ENCODE results near the gene RPL22. TPM values are rescaled to one million over a fixed set of nuclear protein-coding genes. Genes with fewer than 3 reads are reported as not detected.
A peak's percentile ranks its signal among the peaks of the same experiment; 100 is the strongest.

The RPL22 gene
- total and polyA plus RNA-seq, 2 of the 8 experiments (the other 6 are each of a cell fraction or from before 2014, with no cell fraction given): 133 to 521 TPM

DNA sequence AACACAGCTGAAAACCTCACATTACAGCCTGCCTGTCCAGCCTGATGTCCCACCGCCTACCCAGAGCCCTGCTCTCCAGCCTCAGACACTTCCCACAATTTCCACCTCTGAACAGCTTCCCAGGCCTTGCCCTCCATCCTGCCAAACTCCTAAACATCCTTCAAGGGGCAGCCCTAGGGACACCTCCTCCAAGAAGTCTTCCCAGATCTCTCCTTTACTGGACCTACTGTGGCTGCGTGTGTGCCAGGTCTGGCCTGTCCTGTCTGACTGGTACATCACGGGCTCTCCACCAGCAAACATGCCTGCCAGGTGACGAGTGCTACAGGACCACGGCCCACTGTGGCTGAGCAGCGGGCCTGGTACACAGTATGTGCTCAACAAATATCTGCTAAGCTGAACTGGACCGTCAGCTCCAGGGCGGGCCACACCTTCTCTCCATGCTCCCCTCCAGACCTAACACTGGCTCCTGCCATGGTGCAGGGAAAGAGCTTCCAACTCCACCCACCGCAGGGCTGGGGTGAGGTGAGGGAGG, 48.0 kb downstream of the RPL22 start:
- WGBS, 2 experiments (ENCODE audit: extremely low coverage in 1 of 2, insufficient coverage in 1 of 2, insufficient read length in 1 of 2, insufficient replicate concordance in 2 of 2, low coverage in 1 of 2, low lambda C conversion rate in 2 of 2, missing lambda C conversion rate in 1 of 2): 80% methylated on average over 9 of the region's 9 CpGs; no CpG with 5 or more reads in 1 of the 2 experiments
- H3K9me3 ChIP-seq (ENCODE audit: insufficient read depth in 2 of 2, low read depth in 1 of 2, low read length in 1 of 2): no peaks in the 10 kb centered on the region
- no peak overlapping the region for H3K4me3 ChIP-seq (ENCODE audit: extremely low read depth in 1 of 4, insufficient read depth in 2 of 4, low read depth in 3 of 4, low read length in 4 of 4)
- H3K27me3 ChIP-seq (replicated peaks in 1 of 4; ENCODE audit: control insufficient read depth in 3 of 4, extremely low read depth in 1 of 4, insufficient read depth in 3 of 4, low read length in 3 of 4): peaks cover 4 to 26% (median 21%) of the 10 kb centered on the region in 4 experiments
- peaks cover 0 to 13% of the 10 kb centered on the region in 2 experiments for H4K20me1 ChIP-seq (replicated peaks in 1 of 2; ENCODE audit: control insufficient read depth in 1 of 2, insufficient read depth in 2 of 2, low read length in 2 of 2)
- DNase-seq (ENCODE audit: low read depth in 1 of 2, low spot score in 2 of 2) (no peak), FAIRE-seq (no peak)
- H3K4ac ChIP-seq (replicated peaks; ENCODE audit: insufficient read length, low read depth, low read length): no peak overlapping the region
- 0 out of 2 replicates have a peak overlapping the region, but pooled peaks have one; percentile 29 for H2BK15ac ChIP-seq (ENCODE audit: low read length)
- H3K36me3 ChIP-seq (ENCODE audit: control insufficient read depth in 2 of 4, insufficient read depth in 4 of 4, low read length in 3 of 4): no peaks in the 10 kb centered on the region
- H3K27ac ChIP-seq (ENCODE audit: low read depth, low read length): no peak overlapping the region
- no peak overlapping the region for H4K8ac ChIP-seq (ENCODE audit: extremely low read depth, insufficient read depth, low read length)
- no peaks in the 10 kb centered on the region for H3K79me1 ChIP-seq (ENCODE audit: low read depth, low read length)
- H2BK20ac ChIP-seq (ENCODE audit: low read length): no peak overlapping the region
- H3K4me2 ChIP-seq (ENCODE audit: insufficient read depth in 1 of 2, low read depth in 2 of 2, low read length in 2 of 2): no peak overlapping the region
- no peak overlapping the region for H2AK5ac ChIP-seq (ENCODE audit: low read depth, low read length)
- no peaks in the 10 kb centered on the region for H3K79me2 ChIP-seq (ENCODE audit: control insufficient read depth in 1 of 2, insufficient read depth in 2 of 2, low read length in 2 of 2)
- H3K23ac ChIP-seq (ENCODE audit: insufficient read length): no peak overlapping the region
- TF ChIP-seq TBP (IDR thresholded peaks at IDR 0.05; ENCODE audit: low read depth, low read length) (no peak), HDAC6 (IDR thresholded peaks at IDR 0.05; ENCODE audit: low read depth, low read length) (no peak), RBBP5 (IDR thresholded peaks at IDR 0.05; ENCODE audit: borderline replicate concordance, low read depth, low read length) (no peak), HDAC2 (IDR thresholded peaks at IDR 0.05; ENCODE audit: borderline replicate concordance in 1 of 2, low read depth in 2 of 2, low read length in 2 of 2) (no peak), ZNF274 (IDR thresholded peaks at IDR 0.05; ENCODE audit: borderline replicate concordance, extremely low read depth, low read length) (no peak), CHD1 (IDR thresholded peaks at IDR 0.05; ENCODE audit: low read depth, low read length) (no peak)
- no peak overlapping the region for H2BK5ac ChIP-seq (ENCODE audit: low read depth, low read length)
- no peak overlapping the region for H2AFZ ChIP-seq (ENCODE audit: low read length)
- no peak overlapping the region for H4K5ac ChIP-seq (ENCODE audit: insufficient read length, low read depth, low read length)
- H3K56ac ChIP-seq (replicated peaks; ENCODE audit: insufficient read length, low read depth, low read length): no peak overlapping the region
- peaks cover 11% of the 10 kb centered on the region for H3K23me2 ChIP-seq (ENCODE audit: low read depth, low read length)
- no peak overlapping the region for H3K14ac ChIP-seq (ENCODE audit: insufficient read length)
- H3K18ac ChIP-seq (ENCODE audit: extremely low read depth, low read length): no peak overlapping the region
- ChIA-PET POLR2A (ENCODE audit: partially characterized antibody) (interaction anchor here (1.0 to 1.1 kb wide), 2 partner anchors 10 to 38 kb away, joined by 3 to 4 read pairs; no protein-coding TSS in a partner anchor), CTCF (ENCODE audit: partially characterized antibody) (interaction anchor here (0.9 to 3.0 kb wide), 12 partner anchors 8 to 140 kb away, joined by 3 to 12 read pairs (median 5); partner anchors contain the start of gene KCNAB2)
- H3K9ac ChIP-seq (replicated peaks in 1 of 4; ENCODE audit: extremely low read depth in 1 of 4, low read depth in 3 of 4, low read length in 3 of 4): no peak overlapping the region
- H2BK12ac ChIP-seq (ENCODE audit: low read depth, low read length): no peak overlapping the region
- H3K4me1 ChIP-seq (replicated peaks in 1 of 4; ENCODE audit: control insufficient read depth in 3 of 4, insufficient read depth in 4 of 4, low read length in 3 of 4): peaks cover 0 to 7% (median 4%) of the 10 kb centered on the region in 4 experiments; a peak in 4 of 7 replicates
- H4K91ac ChIP-seq (replicated peaks; ENCODE audit: insufficient read length, low read length): no peak overlapping the region
- H2BK120ac ChIP-seq (replicated peaks; ENCODE audit: low read depth, low read length): no peak overlapping the region
